Brain microvascular endothelial cell (primary cell): ENCODE measurements around the gene NPC1.

Experiments
- DNase-seq: peaks from one replicate; pipeline ENCODE4 v3.0.0-alpha.2; 2020
- H3K27ac ChIP-seq: fragments of 250-450 bp; sonication (Bioruptor Pico); 2 replicates; pipeline ENCODE4 v1.5.1; 2020; ENCODE audit warnings: mild to moderate bottlenecking, moderate library complexity
- H3K27me3 ChIP-seq: fragments of 250-450 bp; sonication (Bioruptor Pico); replicated peaks from 2 replicates; pipeline ENCODE4 v1.5.1; 2020; ENCODE audit warnings: mild to moderate bottlenecking
- H3K36me3 ChIP-seq: fragments of 250-450 bp; sonication (Bioruptor Pico); replicated peaks from 2 replicates; pipeline ENCODE4 v1.5.1; 2020; ENCODE audit warnings: mild to moderate bottlenecking
- H3K4me3 ChIP-seq: 2 replicates; pipeline ENCODE4 v1.5.1; 2011; ENCODE audit warnings: low read depth, mild to moderate bottlenecking, control low read depth, low read length, moderate library complexity
- in situ Hi-C: cut with HindIII; loops from 2 replicates; pipeline ENCODE4 v1.10.0; 2017; ENCODE audit warnings: low sequenced_read_pairs, low pct_ligation_motif_present
- TF ChIP-seq, protein P1 (sequence below): IDR thresholded peaks from 2 replicates; pipeline ENCODE4 v1.5.1; 2011; ENCODE audit warnings: low read depth, mild to moderate bottlenecking, moderate library complexity, low read length, control low read depth, inconsistent platforms; ENCODE audit errors: missing control alignments

Gene NPC1

DNA sequence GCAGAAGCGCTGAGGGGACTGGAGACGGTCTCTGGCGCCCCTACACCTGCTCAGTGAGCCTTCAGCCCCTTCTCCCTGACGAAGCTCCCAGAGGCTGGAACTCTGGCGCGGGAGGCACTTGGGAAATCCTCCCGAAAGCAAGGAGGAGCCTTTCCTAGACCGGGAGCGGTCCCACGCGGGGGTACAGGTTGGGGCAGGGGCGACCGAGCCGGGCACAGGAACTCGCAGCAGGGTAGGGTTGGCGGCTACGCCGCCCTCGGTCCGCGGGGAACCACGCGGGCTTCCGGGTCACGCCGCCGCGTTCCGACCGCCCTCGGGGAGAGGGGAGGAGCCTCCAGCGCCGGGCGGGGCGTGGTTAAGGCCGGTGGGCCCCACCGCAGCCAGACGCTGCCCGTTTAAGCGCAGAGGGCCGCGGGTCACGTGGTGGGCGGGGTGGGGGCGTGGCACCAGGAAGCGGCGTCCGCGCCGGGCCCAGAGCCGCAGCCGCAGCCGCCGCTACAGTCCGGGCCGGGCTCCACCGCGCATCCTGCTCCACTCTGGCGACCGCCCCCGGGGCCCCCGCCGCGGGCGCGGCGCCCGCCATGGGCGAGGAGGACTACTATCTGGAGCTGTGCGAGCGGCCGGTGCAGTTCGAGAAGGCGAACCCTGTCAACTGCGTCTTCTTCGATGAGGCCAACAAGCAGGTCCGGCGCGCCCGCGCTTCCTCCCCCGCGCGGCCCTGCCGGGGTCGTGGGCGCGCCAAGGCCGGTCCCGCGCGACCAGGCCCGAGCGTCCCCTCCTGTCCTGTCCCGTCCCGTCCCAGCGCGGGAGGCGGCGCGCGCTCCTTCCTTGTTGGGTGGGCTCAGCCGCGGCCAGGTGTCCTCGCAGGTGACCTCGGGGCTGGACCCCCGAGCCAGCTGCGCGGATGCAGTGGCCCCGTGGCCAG lies 83.0 kb downstream of the NPC1 start, which contains the start of gene RMC1:
Gene RMC1, plus strand, starts transcription at position 474 of the 925 bp plus-strand sequence. Its CDS starts 108 bp downstream, at position 582.
- peak; percentile 88 for DNase-seq
- TF ChIP-seq, protein P1, sequence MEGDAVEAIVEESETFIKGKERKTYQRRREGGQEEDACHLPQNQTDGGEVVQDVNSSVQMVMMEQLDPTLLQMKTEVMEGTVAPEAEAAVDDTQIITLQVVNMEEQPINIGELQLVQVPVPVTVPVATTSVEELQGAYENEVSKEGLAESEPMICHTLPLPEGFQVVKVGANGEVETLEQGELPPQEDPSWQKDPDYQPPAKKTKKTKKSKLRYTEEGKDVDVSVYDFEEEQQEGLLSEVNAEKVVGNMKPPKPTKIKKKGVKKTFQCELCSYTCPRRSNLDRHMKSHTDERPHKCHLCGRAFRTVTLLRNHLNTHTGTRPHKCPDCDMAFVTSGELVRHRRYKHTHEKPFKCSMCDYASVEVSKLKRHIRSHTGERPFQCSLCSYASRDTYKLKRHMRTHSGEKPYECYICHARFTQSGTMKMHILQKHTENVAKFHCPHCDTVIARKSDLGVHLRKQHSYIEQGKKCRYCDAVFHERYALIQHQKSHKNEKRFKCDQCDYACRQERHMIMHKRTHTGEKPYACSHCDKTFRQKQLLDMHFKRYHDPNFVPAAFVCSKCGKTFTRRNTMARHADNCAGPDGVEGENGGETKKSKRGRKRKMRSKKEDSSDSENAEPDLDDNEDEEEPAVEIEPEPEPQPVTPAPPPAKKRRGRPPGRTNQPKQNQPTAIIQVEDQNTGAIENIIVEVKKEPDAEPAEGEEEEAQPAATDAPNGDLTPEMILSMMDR = peak; percentile 12
- H3K27me3 ChIP-seq = no peaks in the 10 kb centered on the region
- peak within 1 kb of the TSS; percentile 76 for H3K4me3 ChIP-seq
- H3K36me3 ChIP-seq = peaks cover 6% of the 10 kb centered on the region
- in situ Hi-C loops = no loop called here
- H3K27ac ChIP-seq = peak within 1 kb of the TSS; percentile 54

DNA sequence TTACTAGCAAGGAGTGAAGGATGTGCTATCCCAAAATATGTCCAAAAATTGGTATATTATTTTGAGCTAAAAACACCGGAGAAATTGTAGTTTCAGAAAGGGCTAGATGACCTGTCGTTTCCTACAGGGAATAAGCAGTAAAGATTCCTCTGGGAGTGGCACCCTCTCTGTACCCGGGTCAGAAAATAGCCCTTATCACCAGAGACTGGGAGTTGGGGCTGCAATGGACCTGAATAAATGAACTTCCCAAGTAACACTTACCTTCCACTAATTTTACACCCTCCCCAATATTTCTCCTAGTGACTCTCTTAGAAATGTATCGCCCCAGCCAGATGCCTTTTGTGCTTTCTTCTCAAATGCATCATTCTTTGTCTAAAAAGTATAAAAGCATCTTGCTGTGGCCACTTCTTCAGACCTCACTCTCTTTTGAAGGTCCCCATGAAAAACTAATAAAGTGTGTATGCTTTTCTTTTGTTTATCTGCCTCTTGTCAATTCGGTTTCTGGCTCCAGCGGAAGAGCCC lies 83.7 kb downstream of the NPC1 start:
- H3K27me3 ChIP-seq = no peaks in the 10 kb centered on the region
- H3K36me3 ChIP-seq = no peaks in the 10 kb centered on the region
- no peak overlapping the region for H3K27ac ChIP-seq
- no peak for DNase-seq
- in situ Hi-C loops = no loop called here
- TF ChIP-seq, protein P1 = no peak
- H3K4me3 ChIP-seq = peak overlapping the region; percentile 74

DNA sequence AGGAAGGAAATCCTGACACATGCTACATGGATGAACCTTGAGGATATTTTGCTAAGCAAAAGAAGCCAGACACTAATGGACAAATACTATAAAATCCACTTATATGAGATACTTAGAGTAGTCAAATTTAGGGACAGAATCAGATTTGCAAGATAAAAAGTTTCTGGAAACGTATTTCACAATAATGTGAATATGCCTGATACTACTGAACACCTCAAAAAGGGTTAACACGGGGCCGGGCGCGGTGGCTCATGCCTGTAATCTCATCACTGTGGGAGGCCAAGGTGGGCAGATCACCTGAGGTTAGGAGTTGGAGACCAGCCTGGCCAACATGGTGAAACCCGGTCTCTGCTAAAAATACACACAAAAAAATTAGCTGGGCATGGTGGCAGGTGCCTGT lies 84.7 kb downstream of the NPC1 start:
- in situ Hi-C loops = no loop called here
- Histone ChIP-seq H3K36me3 (no peaks in the 10 kb centered on the region), H3K4me3 (no peak overlapping the region), H3K27ac (no peak overlapping the region), H3K27me3 (no peaks in the 10 kb centered on the region)
- TF ChIP-seq, protein P1 = no peak
- no peak for DNase-seq

DNA sequence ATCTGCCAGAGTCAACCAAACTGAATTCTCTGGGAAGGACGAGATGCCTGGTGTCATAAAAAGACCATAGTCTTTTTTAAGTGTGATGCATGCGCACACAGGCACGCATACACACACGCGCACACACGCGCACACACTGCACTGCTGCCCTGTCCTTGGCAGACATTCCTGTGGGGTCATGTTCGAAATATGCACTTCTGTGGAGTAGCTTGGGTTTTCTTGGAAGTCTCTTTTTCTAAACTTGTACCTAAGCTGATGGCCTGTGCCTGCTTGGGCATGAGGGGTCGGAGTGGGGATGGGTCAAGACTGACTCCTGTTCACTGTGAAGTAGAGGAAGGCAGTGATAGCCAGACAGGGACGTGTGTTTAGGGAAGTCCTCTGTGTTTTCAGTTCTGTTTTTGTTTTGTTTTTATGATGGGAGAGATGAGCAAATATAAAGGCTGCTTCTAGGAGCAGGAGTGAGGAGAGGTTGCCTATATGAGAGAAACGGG lies 87.0 kb downstream of the NPC1 start:
- Histone ChIP-seq H3K4me3 (no peak overlapping the region), H3K27me3 (no peaks in the 10 kb centered on the region), H3K36me3 (no peaks in the 10 kb centered on the region), H3K27ac (no peak overlapping the region)
- TF ChIP-seq, protein P1 = no peak
- in situ Hi-C loops = no loop called here
- DNase-seq = no peak

DNA sequence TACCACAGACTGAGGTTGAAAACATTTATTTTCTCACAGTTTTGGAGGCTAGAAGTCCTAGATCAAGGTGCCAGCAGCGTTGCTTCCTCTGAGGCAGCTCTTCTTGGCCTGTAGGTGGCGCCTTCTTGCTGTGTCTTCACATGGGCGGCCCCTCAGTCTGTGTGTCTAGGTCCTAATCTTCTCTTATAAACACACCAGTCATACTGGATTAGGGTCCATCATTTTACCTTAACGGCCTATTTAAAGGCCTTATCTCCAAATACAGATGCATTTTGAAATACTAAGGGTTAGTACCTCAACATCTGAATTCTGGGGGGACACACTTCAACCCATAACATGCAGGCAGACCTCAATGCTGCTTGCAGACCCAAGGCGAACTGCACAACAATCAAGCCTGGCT lies 87.4 kb downstream of the NPC1 start:
- Histone ChIP-seq H3K36me3 (no peaks in the 10 kb centered on the region), H3K27me3 (no peaks in the 10 kb centered on the region), H3K4me3 (no peak overlapping the region), H3K27ac (no peak overlapping the region)
- in situ Hi-C loops = no loop called here
- peak; percentile 75 for DNase-seq
- TF ChIP-seq, protein P1 = peak; percentile 98
